HUDEP-2 (cell line): ENCODE measurements around the gene IFT80.
"Not testable (repeated sequence)": the region's sequence is repeated elsewhere in the genome, so short reads cannot be mapped to it uniquely, and the experiment has no call there.

ENCODE experiments used
- DNase-seq, 76 experiments: peaks; one replicate each; lab custom pipeline; 2025; ENCODE audit not compliant: unreplicated experiment in 76 of 76; lab: John Stamatoyannopoulos, UW

The IFT80 gene

GRCh38 chr3:160369784-160370183, 29.2 kb downstream of the IFT80 start:
- DNase-seq, result no peak

GRCh38 chr3:160368804-160369203, 30.2 kb downstream of the IFT80 start:
- no peak for DNase-seq

- DNase-seq, result no peak
Observed at GRCh38 chr3:160365869-160366522, 33.0 kb downstream of the IFT80 start.

GRCh38 chr3:160362896-160363295, 36.1 kb downstream of the IFT80 start:
- not testable (repeated sequence) for DNase-seq

- no peak for DNase-seq
Observed at GRCh38 chr3:160355826-160356225, 43.2 kb downstream of the IFT80 start.

GRCh38 chr3:160346511-160346910, 52.5 kb downstream of the IFT80 start:
- no peak for DNase-seq

- DNase-seq, result peak in 3 of 76 experiments; percentile 0 to 4 (median 3)
Observed at GRCh38 chr3:160343132-160343531, 55.9 kb downstream of the IFT80 start.

- DNase-seq, result no peak
Observed at GRCh38 chr3:160340351-160340750, 58.7 kb downstream of the IFT80 start.

- DNase-seq, result no peak
Observed at GRCh38 chr3:160331127-160331937, 67.7 kb downstream of the IFT80 start.

- DNase-seq, result no peak
Observed at GRCh38 chr3:160330690-160331089, 68.3 kb downstream of the IFT80 start.

- no peak for DNase-seq
Observed at GRCh38 chr3:160330109-160330508, 68.9 kb downstream of the IFT80 start.

- peak in 31 of 76 experiments; percentile 0 to 69 (median 29) for DNase-seq
Observed at GRCh38 chr3:160326286-160326685, 72.7 kb downstream of the IFT80 start.

GRCh38 chr3:160321821-160322220, 77.2 kb downstream of the IFT80 start:
- DNase-seq, result not testable (repeated sequence)

- no peak for DNase-seq
Observed at GRCh38 chr3:160319322-160319721, 79.7 kb downstream of the IFT80 start.

GRCh38 chr3:160314995-160315394, 84.0 kb downstream of the IFT80 start:
- DNase-seq, result no peak

GRCh38 chr3:160312014-160312624, 86.9 kb downstream of the IFT80 start:
- peak in 1 of 76 experiments; percentile 3 for DNase-seq

GRCh38 chr3:160302806-160303205, 96.2 kb downstream of the IFT80 start:
- DNase-seq, result no peak

- DNase-seq, result no peak
Observed at GRCh38 chr3:160296591-160296990, 102.4 kb downstream of the IFT80 start.

- no peak for DNase-seq
Observed at GRCh38 chr3:160291909-160292299, 107.1 kb downstream of the IFT80 start.

GRCh38 chr3:160291290-160291908, 107.6 kb downstream of the IFT80 start:
- no peak for DNase-seq

GRCh38 chr3:160287666-160288065, 111.4 kb downstream of the IFT80 start:
- no peak for DNase-seq
